Liver (tissue), 9 donors: ENCODE data around the gene LKAAEAR1. TPM values are rescaled to one million over a fixed set of nuclear protein-coding genes. Genes with fewer than 3 reads are reported as not detected.
A peak's percentile ranks its signal among the peaks of the same experiment; 100 is the strongest.

ENCODE experiments used
- DNase-seq: peaks from one replicate; pipeline ENCODE4 v3.0.0-alpha.2; 2017; ENCODE audit warnings: low spot score
- H3K27ac ChIP-seq, 2 donors: one replicate each; pipeline ENCODE4 v1.7.0; 2013; ENCODE audit warnings: inconsistent platforms in 2 of 2, low read length in 2 of 2, control low read depth in 1 of 2, low read depth in 1 of 2, mild to moderate bottlenecking in 1 of 2
- H3K27me3 ChIP-seq, 4 donors: one replicate each; pipeline versions ENCODE4 v1.6.1 to v1.7.0; 2013; ENCODE audit warnings: low read length in 3 of 4, inconsistent platforms in 1 of 4, mild to moderate bottlenecking in 1 of 4, moderate library complexity in 1 of 4; ENCODE audit not compliant: control insufficient read depth in 4 of 4, insufficient read depth in 4 of 4
- H3K36me3 ChIP-seq, 4 donors: one replicate each; pipeline versions ENCODE4 v1.6.1 to v1.7.0; 2013; ENCODE audit warnings: low read length in 3 of 4, mild to moderate bottlenecking in 3 of 4, low read depth in 1 of 4, moderate library complexity in 1 of 4; ENCODE audit not compliant: control insufficient read depth in 4 of 4, insufficient read depth in 3 of 4
- H3K4me1 ChIP-seq, 4 donors: one replicate each; pipeline versions ENCODE4 v1.6.1 to v1.7.0; 2013; ENCODE audit warnings: low read length in 3 of 4, mild to moderate bottlenecking in 3 of 4, moderate library complexity in 1 of 4; ENCODE audit not compliant: control insufficient read depth in 4 of 4, insufficient read depth in 4 of 4
- H3K4me3 ChIP-seq, 3 donors: one replicate each; pipeline versions ENCODE4 v1.6.1 to v1.7.0; 2013; ENCODE audit warnings: low read length in 3 of 3, control low read depth in 1 of 3, low read depth in 1 of 3, mild to moderate bottlenecking in 1 of 3
- H3K9ac ChIP-seq, 2 donors: one replicate each; pipeline ENCODE4 v1.7.0; 2013; ENCODE audit warnings: low read length in 2 of 2, mild to moderate bottlenecking in 2 of 2, moderate library complexity in 2 of 2, control low read depth in 1 of 2, low read depth in 1 of 2
- H3K9me3 ChIP-seq, 4 donors: one replicate each; pipeline versions ENCODE4 v1.6.1 to v1.7.0; 2013; ENCODE audit warnings: low read length in 3 of 4; ENCODE audit not compliant: control insufficient read depth in 4 of 4
- ATF3 ChIP-seq: IDR thresholded peaks from 2 replicates; pipeline ENCODE4 v1.6.1; 2016; ENCODE audit warnings: antibody characterized with exemption
- EGR1 ChIP-seq, 2 donors: IDR thresholded peaks; 2 replicates each; pipeline ENCODE4 v1.6.1; 2016 to 2018; ENCODE audit warnings: antibody characterized with exemption in 2 of 2, low read depth in 2 of 2
- FOXA1 ChIP-seq: IDR thresholded peaks from 2 replicates; pipeline ENCODE4 v1.6.1; 2016; ENCODE audit warnings: antibody characterized with exemption
- FOXA2 ChIP-seq: IDR thresholded peaks from 2 replicates; pipeline ENCODE4 v1.6.1; 2016; ENCODE audit warnings: antibody characterized with exemption
- GABPA ChIP-seq, 2 donors: IDR thresholded peaks in 1 of 2; conservative IDR thresholded peaks in 1 of 2; 2 replicates each; pipeline ENCODE4 v1.6.1; 2016; ENCODE audit warnings: antibody characterized with exemption in 2 of 2, mild to moderate bottlenecking in 1 of 2, moderate library complexity in 1 of 2
- HNF4A ChIP-seq, 2 donors: conservative IDR thresholded peaks; 2 replicates each; pipeline ENCODE4 v1.6.1; 2016; ENCODE audit warnings: antibody characterized with exemption in 2 of 2, mild to moderate bottlenecking in 2 of 2
- HNF4G ChIP-seq: IDR thresholded peaks from 2 replicates; pipeline ENCODE4 v1.6.1; 2016; ENCODE audit warnings: antibody characterized with exemption
- JUND ChIP-seq, 2 donors: IDR thresholded peaks; 2 replicates each; pipeline ENCODE4 v1.6.1; 2016; ENCODE audit warnings: antibody characterized with exemption in 2 of 2
- MAX ChIP-seq: IDR thresholded peaks from 2 replicates; pipeline ENCODE4 v1.6.1; 2016; ENCODE audit warnings: antibody characterized with exemption
- NR2F2 ChIP-seq: IDR thresholded peaks from 2 replicates; pipeline ENCODE4 v1.6.1; 2016; ENCODE audit warnings: antibody characterized with exemption
- RAD21 ChIP-seq, 2 donors: IDR thresholded peaks; 2 replicates each; pipeline ENCODE4 v1.6.1; 2016; ENCODE audit warnings: antibody characterized with exemption in 2 of 2, mild to moderate bottlenecking in 2 of 2
- RXRA ChIP-seq, 2 donors: IDR thresholded peaks; 2 replicates each; pipeline ENCODE4 v1.6.1; 2017 to 2018; ENCODE audit warnings: antibody characterized with exemption in 2 of 2, mild to moderate bottlenecking in 1 of 2
- SP1 ChIP-seq: IDR thresholded peaks from 2 replicates; pipeline ENCODE4 v1.6.1; 2018; ENCODE audit warnings: antibody characterized with exemption, mild to moderate bottlenecking
- TAF1 ChIP-seq: conservative IDR thresholded peaks from 2 replicates; pipeline ENCODE4 v1.6.1; 2016; ENCODE audit warnings: antibody characterized with exemption, mild to moderate bottlenecking
- YY1 ChIP-seq: IDR thresholded peaks from 2 replicates; pipeline ENCODE4 v1.6.1; 2016; ENCODE audit warnings: antibody characterized with exemption, mild to moderate bottlenecking
- ZBTB33 ChIP-seq: IDR thresholded peaks from 2 replicates; pipeline ENCODE4 v1.6.1; 2016; ENCODE audit warnings: antibody characterized with exemption
- WGBS: extraction: QIAGEN DNeasy Blood & Tissue Kit; methylation state at CpG from one replicate; pipeline ENCODE4 v1.1.7; 2013; 5-methylcytosine and 5-hydroxymethylcytosine counted together
- polyA plus RNA-seq, 2 donors: library from polyadenylated mRNA; stranded (reverse) in 1 of 2; unstranded in 1 of 2; fragments of 200-250 nt in 1 of 2; fragments of >200 nt in 1 of 2; fragmentation: Nextera tagmentation in 1 of 2; extraction: Ambion mirVana in 1 of 2; gene quantifications; one replicate each; pipeline versions ENCODE4 v1.2.1 to v1.2.3, GENCODE V29; 2013 to 2015
- total RNA-seq, 2 donors: library from RNA; depleted of rRNA; stranded (reverse); fragments of >200 nt; gene quantifications; one replicate each; pipeline ENCODE4 v1.2.3, GENCODE V29; 2014
- TF ChIP-seq, protein P1 (sequence below): IDR thresholded peaks from 2 replicates; pipeline ENCODE4 v1.6.1; 2016; ENCODE audit warnings: antibody characterized with exemption, mild to moderate bottlenecking
- TF ChIP-seq, protein P2 (sequence below): fragments of 150-350 bp; IDR thresholded peaks from 2 replicates; pipeline ENCODE4 v1.5.1; 2017; ENCODE audit warnings: improper control_type of control experiment, low read depth, low read length; ENCODE audit not compliant: missing input control
- donor health status: healthy.
- donor health status: healthy.
- donor health status: healthy.
- donor health status: healthy.
- donor health status: healthy.

LKAAEAR1 gene
- total and polyA plus RNA-seq, 4 donors = 0.08 TPM; not detected in 3

DNA sequence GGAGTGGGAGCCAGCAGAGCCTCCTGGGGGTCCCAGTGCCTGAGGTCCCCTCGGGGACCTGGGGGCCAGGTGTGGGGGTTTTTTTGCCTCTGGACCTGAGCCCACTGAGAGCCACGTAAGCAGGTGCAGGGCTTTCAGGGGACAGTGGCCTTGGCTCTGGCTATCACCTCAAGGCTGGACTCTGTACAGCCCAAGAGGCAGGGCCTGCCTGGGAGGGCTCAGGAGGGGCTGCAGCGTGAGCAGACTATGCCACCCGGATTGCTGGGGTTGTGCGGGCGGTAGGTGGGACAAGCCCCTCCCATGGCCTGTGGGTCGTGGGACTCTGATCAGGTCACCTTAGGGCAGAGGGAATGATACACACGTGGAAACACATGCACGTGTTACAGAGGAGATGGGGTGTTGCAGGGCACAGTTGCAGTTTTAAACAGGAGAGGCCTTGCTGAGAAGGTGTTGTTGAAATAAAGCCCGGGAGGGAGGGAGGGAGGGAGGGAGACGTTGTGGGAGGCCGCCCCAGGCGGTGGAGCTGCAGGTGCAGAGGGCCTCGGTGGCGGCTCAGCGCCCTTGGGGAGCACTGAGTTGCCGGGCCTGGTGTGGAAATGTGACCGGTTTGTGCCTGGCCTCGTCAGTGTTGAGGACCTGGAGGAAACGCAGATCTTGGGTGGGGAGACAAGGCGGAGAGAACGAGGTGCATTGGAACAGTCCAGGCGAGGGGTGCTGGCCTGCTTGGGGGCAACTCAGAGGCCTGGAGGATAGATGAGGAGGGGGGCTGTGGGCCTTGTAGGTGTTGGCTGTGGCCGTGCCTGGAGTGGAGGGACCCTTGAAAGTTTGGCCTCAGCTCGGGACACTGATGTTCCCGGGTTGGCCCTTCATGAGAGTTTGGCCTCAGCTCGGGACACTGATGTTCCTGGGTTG lies 18.9 kb downstream of the LKAAEAR1 start:
- 26% methylated on average over 27 of the region's 27 CpGs for WGBS
- H3K4me3 ChIP-seq = no peak overlapping the region

More for the DNA sequence above, 18.9 kb downstream of the LKAAEAR1 start:
- Histone ChIP-seq H3K9ac (no peak overlapping the region), H3K9me3 (no peaks in the 10 kb centered on the region), H3K36me3 (no peaks in the 10 kb centered on the region), H3K27ac (peak overlapping the region; percentile 55 to 64), H3K27me3 (no peaks in the 10 kb centered on the region), H3K4me1 (peaks cover 27 to 65% (median 54%) of the 10 kb centered on the region in 4 donors)
- no peak for TF ChIP-seq ATF3
- TF ChIP-seq HNF4G = peak; percentile 73
- no peak for TF ChIP-seq RAD21 (IDR thresholded peaks at IDR 0.05)
- TF ChIP-seq, protein P1, sequence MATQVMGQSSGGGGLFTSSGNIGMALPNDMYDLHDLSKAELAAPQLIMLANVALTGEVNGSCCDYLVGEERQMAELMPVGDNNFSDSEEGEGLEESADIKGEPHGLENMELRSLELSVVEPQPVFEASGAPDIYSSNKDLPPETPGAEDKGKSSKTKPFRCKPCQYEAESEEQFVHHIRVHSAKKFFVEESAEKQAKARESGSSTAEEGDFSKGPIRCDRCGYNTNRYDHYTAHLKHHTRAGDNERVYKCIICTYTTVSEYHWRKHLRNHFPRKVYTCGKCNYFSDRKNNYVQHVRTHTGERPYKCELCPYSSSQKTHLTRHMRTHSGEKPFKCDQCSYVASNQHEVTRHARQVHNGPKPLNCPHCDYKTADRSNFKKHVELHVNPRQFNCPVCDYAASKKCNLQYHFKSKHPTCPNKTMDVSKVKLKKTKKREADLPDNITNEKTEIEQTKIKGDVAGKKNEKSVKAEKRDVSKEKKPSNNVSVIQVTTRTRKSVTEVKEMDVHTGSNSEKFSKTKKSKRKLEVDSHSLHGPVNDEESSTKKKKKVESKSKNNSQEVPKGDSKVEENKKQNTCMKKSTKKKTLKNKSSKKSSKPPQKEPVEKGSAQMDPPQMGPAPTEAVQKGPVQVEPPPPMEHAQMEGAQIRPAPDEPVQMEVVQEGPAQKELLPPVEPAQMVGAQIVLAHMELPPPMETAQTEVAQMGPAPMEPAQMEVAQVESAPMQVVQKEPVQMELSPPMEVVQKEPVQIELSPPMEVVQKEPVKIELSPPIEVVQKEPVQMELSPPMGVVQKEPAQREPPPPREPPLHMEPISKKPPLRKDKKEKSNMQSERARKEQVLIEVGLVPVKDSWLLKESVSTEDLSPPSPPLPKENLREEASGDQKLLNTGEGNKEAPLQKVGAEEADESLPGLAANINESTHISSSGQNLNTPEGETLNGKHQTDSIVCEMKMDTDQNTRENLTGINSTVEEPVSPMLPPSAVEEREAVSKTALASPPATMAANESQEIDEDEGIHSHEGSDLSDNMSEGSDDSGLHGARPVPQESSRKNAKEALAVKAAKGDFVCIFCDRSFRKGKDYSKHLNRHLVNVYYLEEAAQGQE = peak; percentile 29
- no peak for TF ChIP-seq FOXA2
- no peak for TF ChIP-seq GABPA (IDR thresholded peaks at IDR 0.05 in 1 of 2, conservative IDR thresholded peaks at IDR 0.05 in 1 of 2)
- peak in 1 of 2 donors; percentile 44 for TF ChIP-seq JUND (IDR thresholded peaks at IDR 0.05)
- peak; percentile 97 to 98 for TF ChIP-seq RXRA (IDR thresholded peaks at IDR 0.05)
- TF ChIP-seq HNF4A (conservative IDR thresholded peaks at IDR 0.05) = peak; percentile 91 to 93
- peak; percentile 80 for TF ChIP-seq SP1
- TF ChIP-seq EGR1 (IDR thresholded peaks at IDR 0.05; ENCODE audit: low read depth in 2 of 2) = no peak
- peak; percentile 39 for TF ChIP-seq NR2F2
- no peak for TF ChIP-seq ZBTB33
- TF ChIP-seq FOXA1 = no peak
- no peak for TF ChIP-seq YY1
- TF ChIP-seq MAX = no peak
- TF ChIP-seq, protein P2, sequence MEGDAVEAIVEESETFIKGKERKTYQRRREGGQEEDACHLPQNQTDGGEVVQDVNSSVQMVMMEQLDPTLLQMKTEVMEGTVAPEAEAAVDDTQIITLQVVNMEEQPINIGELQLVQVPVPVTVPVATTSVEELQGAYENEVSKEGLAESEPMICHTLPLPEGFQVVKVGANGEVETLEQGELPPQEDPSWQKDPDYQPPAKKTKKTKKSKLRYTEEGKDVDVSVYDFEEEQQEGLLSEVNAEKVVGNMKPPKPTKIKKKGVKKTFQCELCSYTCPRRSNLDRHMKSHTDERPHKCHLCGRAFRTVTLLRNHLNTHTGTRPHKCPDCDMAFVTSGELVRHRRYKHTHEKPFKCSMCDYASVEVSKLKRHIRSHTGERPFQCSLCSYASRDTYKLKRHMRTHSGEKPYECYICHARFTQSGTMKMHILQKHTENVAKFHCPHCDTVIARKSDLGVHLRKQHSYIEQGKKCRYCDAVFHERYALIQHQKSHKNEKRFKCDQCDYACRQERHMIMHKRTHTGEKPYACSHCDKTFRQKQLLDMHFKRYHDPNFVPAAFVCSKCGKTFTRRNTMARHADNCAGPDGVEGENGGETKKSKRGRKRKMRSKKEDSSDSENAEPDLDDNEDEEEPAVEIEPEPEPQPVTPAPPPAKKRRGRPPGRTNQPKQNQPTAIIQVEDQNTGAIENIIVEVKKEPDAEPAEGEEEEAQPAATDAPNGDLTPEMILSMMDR = no peak
- TF ChIP-seq TAF1 = no peak
- peak; percentile 48 for DNase-seq
